GM19328 (cell line): ENCODE measurements around the gene DDX11.
A peak's percentile ranks its signal among the peaks of the same experiment; 100 is the strongest.
"Not testable (repeated sequence)": the region's sequence is repeated elsewhere in the genome, so short reads cannot be mapped to it uniquely, and the experiment has no call there.

Experiments used
- ATAC-seq: cut with Tn5 transposase; IDR thresholded peaks from one replicate; pipeline ENCODE4 v1.9.1; 2021; ENCODE audit warnings: mild to moderate bottlenecking, moderate library complexity; ENCODE audit not compliant: unreplicated experiment

DDX11 gene

DNA sequence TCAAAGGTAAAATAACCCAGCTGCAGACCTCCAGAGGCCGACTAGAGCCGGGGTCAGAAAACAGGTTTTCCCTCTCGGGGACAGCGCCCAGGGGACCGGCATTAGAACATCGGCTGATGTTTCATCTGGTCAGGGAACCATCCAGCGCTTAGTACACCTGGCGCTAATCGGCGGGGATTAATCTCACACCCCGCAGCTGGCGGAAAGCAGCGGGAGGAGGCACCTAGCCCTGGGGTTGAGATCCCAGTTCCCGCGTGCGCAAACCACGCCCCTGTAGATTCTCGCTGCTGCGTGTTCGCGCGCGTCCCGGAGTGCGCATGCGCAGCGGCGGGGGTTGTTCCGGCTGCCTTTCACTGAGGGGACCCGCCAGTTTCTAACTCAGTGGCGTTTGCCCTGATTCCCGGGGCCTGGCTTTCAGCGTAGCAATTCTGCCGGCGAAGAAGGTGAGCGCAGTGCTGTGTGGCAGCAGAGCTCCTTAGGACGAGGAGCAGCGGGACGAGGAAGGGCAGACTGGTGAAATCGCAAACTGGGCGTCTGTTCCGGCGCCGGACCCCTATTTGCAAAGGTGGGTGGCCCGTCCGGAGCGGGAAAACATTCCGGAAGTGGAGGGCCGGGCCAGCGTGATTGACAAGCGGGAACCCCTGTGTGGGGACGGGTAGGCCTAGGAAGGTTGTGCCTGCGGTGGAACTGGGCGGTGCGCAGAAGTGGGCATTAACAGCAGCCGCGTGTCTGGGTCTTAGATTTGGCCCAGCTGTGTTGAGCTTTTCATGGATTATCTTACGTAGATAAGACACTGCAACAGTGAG, at the start of gene DDX11:
TSS of gene DDX11 (plus strand) at position 334 of the 806 bp plus-strand sequence. CDS start 4,534 bp downstream, outside the sequence.
- ATAC-seq = peak; percentile 93

DNA sequence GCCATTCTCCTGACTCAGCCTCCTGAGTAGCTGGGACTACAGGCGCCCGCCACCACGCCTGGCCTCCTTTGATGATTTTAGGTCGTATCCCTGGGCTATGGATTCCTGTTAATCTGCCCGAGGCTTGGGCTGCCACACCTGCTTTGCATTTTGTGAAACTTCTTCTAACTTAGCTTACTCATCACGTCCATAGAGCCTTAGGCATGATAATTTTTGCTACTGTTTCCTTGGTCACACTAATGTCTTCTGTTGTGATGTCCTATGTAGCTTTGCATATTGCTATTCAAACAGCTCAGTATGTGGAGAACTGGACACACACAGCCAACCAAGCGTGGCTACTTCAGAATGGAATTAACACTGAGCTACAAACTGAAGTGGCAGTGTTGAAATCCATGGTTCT, 47.5 kb upstream of the DDX11 start:
- ATAC-seq = no peak

GRCh38 chr12:31027006-31027405, 46.7 kb upstream of the DDX11 start:
- not testable (repeated sequence) for ATAC-seq

DNA sequence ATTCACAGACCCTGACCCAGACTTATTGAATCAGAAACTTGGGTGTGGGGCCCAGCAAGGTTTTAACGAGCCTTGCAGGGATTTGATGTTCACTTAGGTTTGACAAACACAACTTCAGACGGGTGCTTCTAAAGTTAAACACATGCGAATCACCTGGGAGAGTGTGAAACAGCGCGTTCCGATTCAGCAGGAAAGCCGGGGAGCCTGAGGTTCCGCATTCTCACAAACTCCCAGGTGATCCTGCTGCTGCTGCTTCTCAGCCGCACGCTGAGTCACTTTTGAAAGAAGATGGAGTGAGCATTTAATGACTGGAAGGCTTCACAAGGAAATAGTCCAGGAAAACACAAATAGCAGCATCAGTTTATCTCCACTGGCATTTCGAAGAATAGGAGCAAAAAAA, 44.2 kb upstream of the DDX11 start:
- no peak for ATAC-seq

DNA sequence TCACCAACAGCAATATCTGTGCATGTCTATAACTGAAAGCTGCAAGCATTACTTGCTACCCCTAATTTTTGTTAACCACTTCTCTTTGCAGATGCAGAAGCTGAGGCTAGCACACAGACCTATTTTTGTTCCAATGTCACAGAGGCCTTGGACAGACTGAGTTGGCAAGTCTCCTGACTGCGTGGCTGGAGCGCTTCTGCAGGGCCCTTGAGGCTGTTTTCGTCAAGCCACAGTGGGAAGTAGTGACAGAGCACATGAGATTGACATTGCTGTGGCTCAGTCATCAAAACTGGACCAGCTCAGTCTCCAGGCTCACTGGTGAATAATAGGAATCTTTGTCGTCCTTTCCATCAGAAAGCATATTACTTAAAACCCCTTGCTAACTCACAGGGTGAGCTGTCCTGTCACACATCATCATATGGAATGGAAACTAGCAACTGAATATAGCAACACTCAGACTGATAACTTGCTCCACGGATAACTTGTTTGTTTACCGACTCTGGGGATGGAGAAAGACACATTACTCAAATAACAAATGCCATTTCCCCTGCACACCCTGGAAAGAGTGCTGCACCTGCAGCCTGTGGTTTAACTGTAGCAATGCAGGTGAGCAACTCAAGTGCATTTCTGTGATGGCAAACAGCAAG, 43.6 kb upstream of the DDX11 start:
- ATAC-seq = no peak

DNA sequence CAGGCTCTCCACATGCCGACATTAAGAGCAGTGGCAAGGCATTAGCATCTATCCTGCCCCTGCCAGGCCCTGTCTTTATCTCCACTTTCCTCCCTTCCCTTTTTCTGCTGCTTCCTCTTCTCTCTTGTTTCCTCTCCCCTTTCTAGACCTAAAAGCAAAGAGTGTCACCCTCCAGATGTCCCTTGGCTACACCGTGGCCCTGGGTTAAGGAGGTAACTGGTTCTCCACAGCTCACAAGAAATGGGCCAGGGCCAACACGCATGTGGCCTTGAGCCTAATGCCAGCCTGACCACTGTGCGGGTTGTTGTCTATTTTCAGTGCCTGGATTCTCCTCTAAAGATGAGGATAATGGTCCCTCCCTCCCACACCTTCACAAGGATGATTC, 41.7 kb upstream of the DDX11 start:
- ATAC-seq = no peak

GRCh38 chr12:31033146-31033545, 40.5 kb upstream of the DDX11 start:
- ATAC-seq = no peak

DNA sequence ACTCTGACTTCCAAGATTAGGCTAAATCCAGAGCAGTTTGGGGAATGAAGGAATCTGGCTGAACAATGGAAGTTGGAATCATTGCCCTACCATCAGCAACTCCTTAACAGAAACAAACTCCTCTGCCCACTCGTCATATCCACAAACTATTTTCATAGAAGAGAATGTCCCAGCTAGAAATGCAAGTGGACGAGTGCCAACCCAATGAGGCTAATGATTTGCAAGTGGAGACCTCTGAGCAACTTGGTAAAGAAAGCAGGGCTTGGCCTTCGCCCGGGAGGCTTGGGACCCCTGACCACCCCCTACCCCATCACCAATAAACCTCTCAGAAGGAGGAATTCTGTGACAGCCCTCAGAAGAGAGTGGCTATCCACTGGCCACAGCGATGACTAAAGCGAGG, 40.0 kb upstream of the DDX11 start:
- ATAC-seq = no peak

DNA sequence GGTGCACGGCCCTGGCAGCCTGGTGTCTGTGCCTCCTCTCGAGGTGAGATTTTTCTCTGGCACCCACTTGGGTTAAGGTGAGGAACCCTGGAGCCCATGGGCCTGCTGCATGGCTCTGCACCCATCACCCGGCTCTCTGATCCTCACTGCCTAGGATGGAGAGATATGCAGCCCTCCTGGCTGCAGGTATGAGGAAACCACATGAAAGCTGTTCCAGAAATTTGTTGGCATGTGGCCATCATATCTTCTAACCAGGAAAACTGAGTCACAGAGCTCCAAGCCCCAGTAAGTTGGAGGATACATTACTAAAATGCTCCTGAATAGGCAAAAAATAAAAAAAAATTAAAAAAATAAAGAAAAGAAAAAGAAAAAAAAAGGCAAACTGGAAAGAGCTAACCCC, 39.3 kb upstream of the DDX11 start:
- ATAC-seq = no peak

DNA sequence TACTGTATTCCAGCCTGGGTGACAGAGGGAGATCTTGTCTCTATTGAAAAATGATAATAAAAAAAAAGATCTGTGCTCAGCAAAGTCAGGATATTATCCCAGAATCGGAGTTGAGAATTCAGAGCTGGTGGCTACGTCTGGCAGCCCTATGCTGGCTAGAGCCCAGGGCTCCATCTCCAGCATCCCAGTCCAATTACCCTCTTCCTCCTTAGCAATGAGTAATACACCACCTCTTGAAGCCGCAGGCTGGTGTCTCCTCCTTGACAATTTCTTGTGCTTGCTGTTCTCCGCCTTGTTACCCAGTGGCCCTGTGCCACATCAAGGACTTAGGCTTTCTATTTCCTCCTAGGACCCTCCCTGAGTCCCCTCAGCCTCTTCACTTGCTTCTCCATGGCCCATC, 38.4 kb upstream of the DDX11 start:
- no peak for ATAC-seq

GRCh38 chr12:31035967-31036665, 37.5 kb upstream of the DDX11 start:
- ATAC-seq = no peak

- ATAC-seq = no peak
Observed at GRCh38 chr12:31037028-31037427, 36.6 kb upstream of the DDX11 start.

DNA sequence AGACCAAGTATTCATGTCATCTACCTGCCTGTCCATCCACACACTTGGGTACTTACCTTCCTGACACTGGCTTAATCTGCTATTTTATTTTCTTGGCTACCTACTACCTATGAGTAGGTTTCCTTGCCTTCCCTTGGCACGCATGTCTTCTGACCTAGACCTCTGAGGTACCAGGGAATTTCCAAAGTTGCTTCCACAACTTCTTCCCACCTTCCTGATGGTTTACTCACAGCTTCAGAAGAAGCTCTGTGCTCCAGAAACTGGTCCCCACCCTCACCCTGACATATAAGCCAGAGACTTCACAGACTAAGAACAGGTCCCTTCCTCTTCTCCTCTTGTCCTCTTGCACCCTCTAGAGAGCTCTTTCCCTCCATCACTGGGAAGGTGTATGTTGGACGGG, 35.7 kb upstream of the DDX11 start:
- ATAC-seq = no peak

- no peak for ATAC-seq
Observed at GRCh38 chr12:31041033-31041564, 32.6 kb upstream of the DDX11 start.

DNA sequence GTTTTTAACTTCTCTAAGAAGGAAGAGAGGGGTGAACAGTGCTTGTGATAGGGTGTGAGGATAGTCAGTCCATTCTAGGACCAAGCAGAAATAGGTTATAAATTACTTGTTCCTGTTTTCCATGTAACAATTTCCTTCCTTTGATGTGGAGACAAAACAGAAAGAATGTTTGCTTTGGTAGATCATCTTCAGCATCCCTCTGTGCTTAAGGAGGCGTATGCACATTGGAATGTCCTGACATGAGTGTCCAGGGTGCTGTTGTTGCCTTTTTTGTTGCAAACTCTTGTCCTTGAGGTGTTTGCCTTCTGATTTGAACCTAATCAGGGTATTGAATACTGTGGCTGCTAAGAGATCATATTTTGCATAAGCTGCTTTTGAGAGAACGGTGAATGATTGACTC, 23.5 kb upstream of the DDX11 start:
- not testable (repeated sequence) for ATAC-seq

- ATAC-seq = not testable (repeated sequence)
Observed at GRCh38 chr12:31050548-31050947, 23.1 kb upstream of the DDX11 start.

- ATAC-seq = peak; percentile 59
Observed at GRCh38 chr12:31051692-31052091, 22.0 kb upstream of the DDX11 start.

- ATAC-seq = not testable (repeated sequence)
Observed at GRCh38 chr12:31052121-31052520, 21.5 kb upstream of the DDX11 start.

- ATAC-seq = not testable (repeated sequence)
Observed at GRCh38 chr12:31052666-31053439, 20.8 kb upstream of the DDX11 start.

GRCh38 chr12:31053944-31054343, 19.7 kb upstream of the DDX11 start:
- ATAC-seq = not testable (repeated sequence)

DNA sequence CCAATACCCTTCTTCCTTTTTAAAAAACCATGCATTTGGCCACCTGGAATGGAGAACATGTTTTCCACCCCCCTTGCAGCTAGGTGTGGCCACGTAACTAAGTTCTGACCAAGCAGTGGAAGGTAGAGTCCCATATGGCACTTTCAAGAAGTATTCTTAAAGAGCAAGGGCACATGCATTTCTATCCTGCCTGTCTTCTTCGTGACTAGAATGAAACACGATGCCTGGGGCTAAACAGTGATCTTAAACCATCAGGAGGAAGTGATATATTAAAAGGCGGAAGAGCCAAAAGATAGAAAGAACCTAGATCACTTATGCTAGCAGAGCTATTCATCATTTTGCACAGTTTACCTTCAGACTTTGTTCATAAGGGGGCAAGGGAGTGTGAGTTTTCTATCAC, 16.0 kb upstream of the DDX11 start:
- ATAC-seq = no peak
